HepG2 (cell line): ENCODE results near the gene RABGAP1L.

Experiments used
- CEBPB ChIP-seq: IDR thresholded peaks from 2 replicates; pipeline ENCODE4 v1.6.1; 2011; ENCODE audit warnings: low read depth, low read length, improper control_type of control experiment, borderline replicate concordance
- EP300 ChIP-seq, 3 experiments: sonication (generic) in 1 of 3; formaldehyde crosslinking in 1 of 3; IDR thresholded peaks; 2 replicates each; pipeline versions ENCODE4 v1.5.1 to v1.6.1; 2011 to 2020; ENCODE audit warnings: low read depth in 2 of 3, low read length in 2 of 3, borderline replicate concordance in 1 of 3, improper control_type of control experiment in 1 of 3, mild to moderate bottlenecking in 1 of 3, missing genetic modification reagents in 1 of 3, moderate library complexity in 1 of 3
- ESRRA ChIP-seq: sonication (generic); formaldehyde crosslinking; IDR thresholded peaks from 2 replicates; pipeline ENCODE4 v1.5.1; 2020; ENCODE audit warnings: mild to moderate bottlenecking, low read depth, missing genetic modification reagents
- GABPA ChIP-seq, 2 experiments: IDR thresholded peaks; 2 replicates each; pipeline ENCODE4 v1.6.1; 2011 to 2016; ENCODE audit warnings: low read depth in 2 of 2, low read length in 1 of 2, missing biosample characterization in 1 of 2, missing genetic modification characterization in 1 of 2
- HDAC2 ChIP-seq: sonication (generic); formaldehyde crosslinking; IDR thresholded peaks from 2 replicates; pipeline ENCODE4 v1.4.0; 2020; ENCODE audit warnings: missing genetic modification reagents
- JUN ChIP-seq: sonication (generic); formaldehyde crosslinking; IDR thresholded peaks from 2 replicates; pipeline ENCODE4 v1.4.0; 2020; ENCODE audit warnings: mild to moderate bottlenecking, missing genetic modification reagents
- MAZ ChIP-seq, 2 experiments: sonication (generic) in 1 of 2; formaldehyde crosslinking in 1 of 2; IDR thresholded peaks; 2 replicates each; pipeline versions ENCODE4 v1.5.0 to v1.6.1; 2012 to 2020; ENCODE audit warnings: low read depth in 2 of 2, mild to moderate bottlenecking in 2 of 2, borderline replicate concordance in 1 of 2, improper control_type of control experiment in 1 of 2, low read length in 1 of 2, missing genetic modification reagents in 1 of 2, moderate library complexity in 1 of 2
- NFE2L2 ChIP-seq: fragments of 150-350 bp; IDR thresholded peaks from 2 replicates; pipeline ENCODE4 v1.6.1; 2014; ENCODE audit warnings: low read length
- ZNF639 ChIP-seq: conservative IDR thresholded peaks from 2 replicates; pipeline ENCODE4 v1.6.1; 2018; ENCODE audit warnings: missing genetic modification reagents

GRCh38 chr1:174397261-174397660 lies 237.9 kb downstream of the RABGAP1L start:
- no peak for TF ChIP-seq CEBPB
- no peak for TF ChIP-seq MAZ (IDR thresholded peaks at IDR 0.05; ENCODE audit: borderline replicate concordance, low read depth, low read length)
- TF ChIP-seq MAZ (CRISPR knock-in tag; IDR thresholded peaks at IDR 0.05; ENCODE audit: low read depth): no peak
- TF ChIP-seq ZNF639: no peak
- no peak for TF ChIP-seq HDAC2 (CRISPR knock-in tag)
- no peak for TF ChIP-seq NFE2L2
- no peak for TF ChIP-seq EP300 (IDR thresholded peaks at IDR 0.05; ENCODE audit: low read depth in 2 of 2, low read length in 2 of 2)
- no peak for TF ChIP-seq EP300 (CRISPR knock-in tag; IDR thresholded peaks at IDR 0.05; ENCODE audit: borderline replicate concordance)
- no peak for TF ChIP-seq JUN (CRISPR knock-in tag)
- TF ChIP-seq GABPA (IDR thresholded peaks at IDR 0.05; ENCODE audit: low read depth, low read length): no peak
- TF ChIP-seq GABPA (CRISPR knock-in tag; IDR thresholded peaks at IDR 0.05; ENCODE audit: low read depth): no peak
- TF ChIP-seq ESRRA (CRISPR knock-in tag): no peak
